ENCODE results near the gene WNT3. TPM values are rescaled to one million over a fixed set of nuclear protein-coding genes. Genes with fewer than 3 reads are reported as not detected.

WNT3 gene
- total RNA-seq, 1 experiment from 2014 or later, result 5.5 TPM

- peak overlapping the region; percentile 71 for H2AFZ ChIP-seq (ENCODE audit: low read depth, low read length, poor library complexity, severe bottlenecking)
- H3K4me3 ChIP-seq (replicated peaks in 1 of 2; ENCODE audit: low read depth in 1 of 2, low read length in 2 of 2), result peak overlapping the region; percentile 52 to 65
- no peaks in the 10 kb centered on the region for H3K27me3 ChIP-seq (ENCODE audit: insufficient read depth, low read length)
- no peaks in the 10 kb centered on the region for H4K20me1 ChIP-seq (ENCODE audit: insufficient read depth)
- TSS peak; percentile 68 for BruUV-seq (replicated peaks)
- H3K9me3 ChIP-seq (ENCODE audit: control insufficient read depth in 1 of 2, insufficient read depth in 1 of 2, low read depth in 1 of 2, low read length in 2 of 2), result no peaks in the 10 kb centered on the region
- H3K27ac ChIP-seq (ENCODE audit: low read depth, low read length), result peak overlapping the region; percentile 79
- ATAC-seq (no peak), DNase-seq (ENCODE audit: low read depth, low spot score) (no peak)
- RAD21 ChIA-PET (ENCODE audit: low non-redundant PET in 1 of 2, low total read pairs in 2 of 2, uncharacterized antibody in 2 of 2, unreplicated experiment in 2 of 2), result no interaction called here
- no peaks in the 10 kb centered on the region for H3K79me2 ChIP-seq (ENCODE audit: insufficient read depth, low read length)
- H3K4me1 ChIP-seq (ENCODE audit: control insufficient read depth in 1 of 2, insufficient read depth in 2 of 2, low read length in 2 of 2), result peaks cover 38 to 88% of the 10 kb centered on the region in 2 experiments
- POLR2A ChIA-PET, result no interaction called here
- peak overlapping the region; percentile 81 for H3K9ac ChIP-seq (ENCODE audit: low read length)
- peak overlapping the region; percentile 98 for H3K4me2 ChIP-seq (ENCODE audit: low read length)
- H3K36me3 ChIP-seq (ENCODE audit: control insufficient read depth in 1 of 2, insufficient read depth in 2 of 2, low read length in 2 of 2), result no peaks in the 10 kb centered on the region
- CTCF ChIA-PET, result no interaction called here
- H3K9me2 ChIP-seq (ENCODE audit: insufficient read depth), result no peaks in the 10 kb centered on the region
- intact Hi-C loops (cut with micrococcal nuclease), result no loop called here
- no peak for TF ChIP-seq SP1 (IDR thresholded peaks at IDR 0.05; ENCODE audit: low read depth)
- no peak for TF ChIP-seq ZNF274 (IDR thresholded peaks at IDR 0.05; ENCODE audit: low read depth, low read length)
- TF ChIP-seq ZFX (IDR thresholded peaks at IDR 0.05), result no peak
- TF ChIP-seq RAD21 (IDR thresholded peaks at IDR 0.05; ENCODE audit: low read depth), result no peak
- no peak for TF ChIP-seq CEBPB (IDR thresholded peaks at IDR 0.05; ENCODE audit: low read depth)
Measured at GRCh38 chr17:46770439-46770817, 48.1 kb downstream of the WNT3 start.

DNA sequence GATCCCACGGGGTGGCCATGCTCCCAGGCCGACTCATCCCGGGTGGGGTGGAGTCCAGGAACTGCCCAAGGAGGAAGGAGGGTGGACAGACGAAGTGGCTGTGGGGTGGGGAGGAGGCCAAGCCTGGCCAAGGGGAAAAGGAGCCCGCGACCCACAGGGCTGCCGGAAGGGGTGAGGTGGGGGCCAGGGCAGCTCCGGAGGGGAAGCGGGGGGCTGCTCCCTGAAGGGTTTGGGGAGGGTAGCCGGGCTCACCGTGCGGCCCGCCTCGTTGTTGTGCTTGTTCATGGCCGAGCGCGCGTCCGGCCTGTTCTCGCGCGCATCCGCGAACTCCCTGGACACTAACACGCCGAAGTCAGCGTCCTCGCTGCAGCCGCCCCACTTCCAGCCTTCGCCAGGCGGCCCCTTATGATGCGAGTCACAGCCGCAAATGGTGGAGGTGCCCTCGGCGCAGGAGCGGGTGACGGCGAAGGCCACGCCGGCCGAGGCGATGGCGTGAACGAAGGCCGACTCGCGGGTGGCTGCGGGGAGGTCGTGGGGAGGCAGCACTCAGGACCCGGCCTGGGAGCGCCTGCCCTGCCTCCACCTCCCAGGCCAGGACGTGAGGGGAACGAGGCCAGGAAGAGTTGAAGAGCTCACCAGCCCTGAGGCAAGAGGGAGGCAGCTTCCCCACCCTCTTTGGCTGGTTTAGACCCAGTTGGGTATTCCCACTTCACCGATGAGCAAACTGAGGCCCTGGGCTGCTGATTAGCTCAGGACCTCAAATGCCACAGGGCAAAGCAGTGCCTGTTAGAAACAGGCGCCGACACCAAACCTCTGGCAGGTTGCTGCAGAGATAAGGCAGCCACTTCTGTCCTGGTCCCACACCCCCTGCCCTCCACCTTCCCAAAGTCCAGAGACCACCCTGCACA is 48.7 kb downstream of the WNT3 start:
- CTCF ChIA-PET, result no interaction called here
- TF ChIP-seq ZFX (IDR thresholded peaks at IDR 0.05), result no peak
- no peak for TF ChIP-seq POLR2AphosphoS5 (IDR thresholded peaks at IDR 0.05; ENCODE audit: low read depth, low read length)
- no peak for TF ChIP-seq CEBPB (IDR thresholded peaks at IDR 0.05; ENCODE audit: low read depth)
- TF ChIP-seq, protein P1, sequence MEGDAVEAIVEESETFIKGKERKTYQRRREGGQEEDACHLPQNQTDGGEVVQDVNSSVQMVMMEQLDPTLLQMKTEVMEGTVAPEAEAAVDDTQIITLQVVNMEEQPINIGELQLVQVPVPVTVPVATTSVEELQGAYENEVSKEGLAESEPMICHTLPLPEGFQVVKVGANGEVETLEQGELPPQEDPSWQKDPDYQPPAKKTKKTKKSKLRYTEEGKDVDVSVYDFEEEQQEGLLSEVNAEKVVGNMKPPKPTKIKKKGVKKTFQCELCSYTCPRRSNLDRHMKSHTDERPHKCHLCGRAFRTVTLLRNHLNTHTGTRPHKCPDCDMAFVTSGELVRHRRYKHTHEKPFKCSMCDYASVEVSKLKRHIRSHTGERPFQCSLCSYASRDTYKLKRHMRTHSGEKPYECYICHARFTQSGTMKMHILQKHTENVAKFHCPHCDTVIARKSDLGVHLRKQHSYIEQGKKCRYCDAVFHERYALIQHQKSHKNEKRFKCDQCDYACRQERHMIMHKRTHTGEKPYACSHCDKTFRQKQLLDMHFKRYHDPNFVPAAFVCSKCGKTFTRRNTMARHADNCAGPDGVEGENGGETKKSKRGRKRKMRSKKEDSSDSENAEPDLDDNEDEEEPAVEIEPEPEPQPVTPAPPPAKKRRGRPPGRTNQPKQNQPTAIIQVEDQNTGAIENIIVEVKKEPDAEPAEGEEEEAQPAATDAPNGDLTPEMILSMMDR (IDR thresholded peaks at IDR 0.05 in 2 of 3, conservative IDR thresholded peaks at IDR 0.05 in 1 of 3; ENCODE audit: borderline replicate concordance in 1 of 3, insufficient read depth in 1 of 3, low read depth in 2 of 3, low read length in 2 of 3), result no peak
- no peak for TF ChIP-seq EZH2 (IDR thresholded peaks at IDR 0.05)
- TF ChIP-seq TCF7L2 (IDR thresholded peaks at IDR 0.05; ENCODE audit: borderline replicate concordance, extremely low read depth, insufficient read depth, insufficient read length), result no peak
- TF ChIP-seq ELF1 (IDR thresholded peaks at IDR 0.05; ENCODE audit: borderline replicate concordance, low read depth), result no peak
- TF ChIP-seq CBX3 (IDR thresholded peaks at IDR 0.05; ENCODE audit: low read depth), result no peak
- TF ChIP-seq SIN3A (IDR thresholded peaks at IDR 0.05; ENCODE audit: low read depth), result no peak
- TF ChIP-seq, protein P2, sequence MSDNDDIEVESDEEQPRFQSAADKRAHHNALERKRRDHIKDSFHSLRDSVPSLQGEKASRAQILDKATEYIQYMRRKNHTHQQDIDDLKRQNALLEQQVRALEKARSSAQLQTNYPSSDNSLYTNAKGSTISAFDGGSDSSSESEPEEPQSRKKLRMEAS (IDR thresholded peaks at IDR 0.05), result no peak
- TF ChIP-seq SP1 (IDR thresholded peaks at IDR 0.05; ENCODE audit: low read depth), result no peak
- no peak for TF ChIP-seq FOSL1 (IDR thresholded peaks at IDR 0.05; ENCODE audit: low read depth)
- TF ChIP-seq, protein P3, sequence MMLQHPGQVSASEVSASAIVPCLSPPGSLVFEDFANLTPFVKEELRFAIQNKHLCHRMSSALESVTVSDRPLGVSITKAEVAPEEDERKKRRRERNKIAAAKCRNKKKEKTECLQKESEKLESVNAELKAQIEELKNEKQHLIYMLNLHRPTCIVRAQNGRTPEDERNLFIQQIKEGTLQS (IDR thresholded peaks at IDR 0.05), result no peak
- TF ChIP-seq ZNF274 (IDR thresholded peaks at IDR 0.05; ENCODE audit: low read depth, low read length), result no peak

More for the DNA sequence above, 48.7 kb downstream of the WNT3 start:
- intact Hi-C loops (cut with micrococcal nuclease), result no loop called here
- no peaks in the 10 kb centered on the region for H3K36me3 ChIP-seq (ENCODE audit: control insufficient read depth in 1 of 2, insufficient read depth in 2 of 2, low read length in 2 of 2)
- H3K9ac ChIP-seq (ENCODE audit: low read length), result peak overlapping the region; percentile 81
- no peaks in the 10 kb centered on the region for H4K20me1 ChIP-seq (ENCODE audit: insufficient read depth)
- peak overlapping the region; percentile 98 for H3K4me2 ChIP-seq (ENCODE audit: low read length)
- ChIA-PET POLR2A (no interaction called here), RAD21 (ENCODE audit: low non-redundant PET in 1 of 2, low total read pairs in 2 of 2, uncharacterized antibody in 2 of 2, unreplicated experiment in 2 of 2) (no interaction called here)
- H3K4me1 ChIP-seq (ENCODE audit: control insufficient read depth in 1 of 2, insufficient read depth in 2 of 2, low read length in 2 of 2), result peaks cover 41 to 88% of the 10 kb centered on the region in 2 experiments
- no peaks in the 10 kb centered on the region for H3K79me2 ChIP-seq (ENCODE audit: insufficient read depth, low read length)
- H3K9me3 ChIP-seq (ENCODE audit: control insufficient read depth in 1 of 2, insufficient read depth in 1 of 2, low read depth in 1 of 2, low read length in 2 of 2), result no peaks in the 10 kb centered on the region
- no peaks in the 10 kb centered on the region for H3K9me2 ChIP-seq (ENCODE audit: insufficient read depth)
- no peaks in the 10 kb centered on the region for H3K27me3 ChIP-seq (ENCODE audit: insufficient read depth, low read length)
- no peak overlapping the region for H2AFZ ChIP-seq (ENCODE audit: low read depth, low read length, poor library complexity, severe bottlenecking)
- H3K27ac ChIP-seq (ENCODE audit: low read depth, low read length), result peak overlapping the region; percentile 79; the same call in 1 of the 2 replicates
- no peak for DNase-seq (ENCODE audit: low read depth, low spot score)
- no peak overlapping the region for H3K4me3 ChIP-seq (replicated peaks in 1 of 2; ENCODE audit: low read depth in 1 of 2, low read length in 2 of 2)
- no TSS peak for BruUV-seq (replicated peaks)
- ATAC-seq, result no peak

All from HCT116 (cell line).